Measurements from ENCODE around the gene PPP2R5A. TPM values are rescaled to one million over a fixed set of nuclear protein-coding genes. Genes with fewer than 3 reads are reported as not detected.

The PPP2R5A gene
- total and polyA plus RNA-seq, 2 of the 13 experiments (the other 11 are each of a cell fraction or from before 2014, with no cell fraction given), result 22.0 to 31.4 TPM

DNA sequence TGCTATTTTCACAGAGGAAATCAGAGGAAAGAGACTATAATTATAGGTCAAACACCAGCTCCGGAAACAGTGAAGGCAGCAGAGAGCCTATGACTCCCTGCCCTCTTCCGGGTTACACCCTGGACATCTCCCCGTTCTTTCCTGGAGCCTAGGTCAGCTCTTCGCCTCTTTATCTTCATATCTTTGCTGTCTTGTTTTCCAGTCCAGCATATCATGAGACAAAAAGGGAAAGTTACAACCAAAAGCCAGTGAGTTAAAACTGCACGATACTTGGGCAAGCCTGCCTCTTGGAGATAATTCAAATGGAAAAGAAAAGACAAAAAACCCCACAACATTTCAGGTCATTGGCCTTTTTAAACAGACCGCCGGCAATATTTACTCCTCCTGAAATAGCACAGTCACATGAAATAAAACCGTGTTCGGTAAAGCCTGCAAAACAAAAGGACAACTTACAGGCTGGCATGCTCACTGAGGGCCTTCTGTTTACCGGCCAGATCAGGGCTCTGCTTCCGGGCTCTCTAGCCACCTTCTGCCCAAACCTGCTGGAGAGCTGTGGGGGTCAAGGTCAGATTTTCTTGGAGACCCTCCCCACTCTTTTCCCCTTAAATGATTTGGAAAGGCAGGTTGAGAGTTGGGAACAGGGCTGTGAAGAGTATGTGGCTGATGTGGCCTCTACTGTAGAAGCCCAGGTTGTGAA, 42.8 kb upstream of the PPP2R5A start (continued):
- TF ChIP-seq ZIK1 (CRISPR knock-in tag; IDR thresholded peaks at IDR 0.05; ENCODE audit: borderline replicate concordance, low read depth) (no peak), TBX3 (IDR thresholded peaks at IDR 0.05; ENCODE audit: borderline replicate concordance) (no peak), ZNF543 (CRISPR knock-in tag; IDR thresholded peaks at IDR 0.05) (no peak; the same call in 1 of the 2 replicates), ZKSCAN5 (CRISPR knock-in tag; IDR thresholded peaks at IDR 0.05) (no peak), ZNF577 (CRISPR knock-in tag; IDR thresholded peaks at IDR 0.05; ENCODE audit: borderline replicate concordance, low read depth) (no peak), ZNF598 (CRISPR knock-in tag; IDR thresholded peaks at IDR 0.05; ENCODE audit: borderline replicate concordance) (no peak), ZNF552 (CRISPR knock-in tag; IDR thresholded peaks at IDR 0.05; ENCODE audit: borderline replicate concordance) (no peak), ZNF816 (CRISPR knock-in tag; IDR thresholded peaks at IDR 0.05; ENCODE audit: borderline replicate concordance) (no peak), PHF20 (CRISPR knock-in tag; IDR thresholded peaks at IDR 0.05) (no peak), ARID2 (CRISPR knock-in tag; IDR thresholded peaks at IDR 0.05; ENCODE audit: borderline replicate concordance) (no peak), MED13 (CRISPR knock-in tag; IDR thresholded peaks at IDR 0.05) (no peak)
- TF ChIP-seq, protein P1, sequence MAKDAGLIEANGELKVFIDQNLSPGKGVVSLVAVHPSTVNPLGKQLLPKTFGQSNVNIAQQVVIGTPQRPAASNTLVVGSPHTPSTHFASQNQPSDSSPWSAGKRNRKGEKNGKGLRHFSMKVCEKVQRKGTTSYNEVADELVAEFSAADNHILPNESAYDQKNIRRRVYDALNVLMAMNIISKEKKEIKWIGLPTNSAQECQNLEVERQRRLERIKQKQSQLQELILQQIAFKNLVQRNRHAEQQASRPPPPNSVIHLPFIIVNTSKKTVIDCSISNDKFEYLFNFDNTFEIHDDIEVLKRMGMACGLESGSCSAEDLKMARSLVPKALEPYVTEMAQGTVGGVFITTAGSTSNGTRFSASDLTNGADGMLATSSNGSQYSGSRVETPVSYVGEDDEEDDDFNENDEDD (CRISPR knock-in tag; IDR thresholded peaks at IDR 0.05; ENCODE audit: borderline replicate concordance), result 0 out of 2 replicates have a peak, but pooled peaks have one; percentile 16
- TF ChIP-seq, protein P2, sequence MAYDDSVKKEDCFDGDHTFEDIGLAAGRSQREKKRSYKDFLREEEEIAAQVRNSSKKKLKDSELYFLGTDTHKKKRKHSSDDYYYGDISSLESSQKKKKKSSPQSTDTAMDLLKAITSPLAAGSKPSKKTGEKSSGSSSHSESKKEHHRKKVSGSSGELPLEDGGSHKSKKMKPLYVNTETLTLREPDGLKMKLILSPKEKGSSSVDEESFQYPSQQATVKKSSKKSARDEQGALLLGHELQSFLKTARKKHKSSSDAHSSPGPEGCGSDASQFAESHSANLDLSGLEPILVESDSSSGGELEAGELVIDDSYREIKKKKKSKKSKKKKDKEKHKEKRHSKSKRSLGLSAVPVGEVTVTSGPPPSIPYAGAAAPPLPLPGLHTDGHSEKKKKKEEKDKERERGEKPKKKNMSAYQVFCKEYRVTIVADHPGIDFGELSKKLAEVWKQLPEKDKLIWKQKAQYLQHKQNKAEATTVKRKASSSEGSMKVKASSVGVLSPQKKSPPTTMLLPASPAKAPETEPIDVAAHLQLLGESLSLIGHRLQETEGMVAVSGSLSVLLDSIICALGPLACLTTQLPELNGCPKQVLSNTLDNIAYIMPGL (CRISPR knock-in tag; IDR thresholded peaks at IDR 0.05; ENCODE audit: borderline replicate concordance in 1 of 2, low read depth in 1 of 2), result peak in 1 of 2 experiments; percentile 50; a peak in 1 of 4 replicates
- TF ChIP-seq, protein P3, sequence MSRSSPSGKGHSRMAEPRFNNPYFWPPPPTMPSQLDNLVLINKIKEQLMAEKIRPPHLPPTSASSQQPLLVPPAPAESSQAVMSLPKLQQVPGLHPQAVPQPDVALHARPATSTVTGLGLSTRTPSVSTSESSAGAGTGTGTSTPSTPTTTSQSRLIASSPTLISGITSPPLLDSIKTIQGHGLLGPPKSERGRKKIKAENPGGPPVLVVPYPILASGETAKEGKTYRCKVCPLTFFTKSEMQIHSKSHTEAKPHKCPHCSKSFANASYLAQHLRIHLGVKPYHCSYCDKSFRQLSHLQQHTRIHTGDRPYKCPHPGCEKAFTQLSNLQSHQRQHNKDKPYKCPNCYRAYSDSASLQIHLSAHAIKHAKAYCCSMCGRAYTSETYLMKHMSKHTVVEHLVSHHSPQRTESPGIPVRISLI (CRISPR knock-in tag; IDR thresholded peaks at IDR 0.05; ENCODE audit: borderline replicate concordance), result no peak
- TF ChIP-seq, protein P4, sequence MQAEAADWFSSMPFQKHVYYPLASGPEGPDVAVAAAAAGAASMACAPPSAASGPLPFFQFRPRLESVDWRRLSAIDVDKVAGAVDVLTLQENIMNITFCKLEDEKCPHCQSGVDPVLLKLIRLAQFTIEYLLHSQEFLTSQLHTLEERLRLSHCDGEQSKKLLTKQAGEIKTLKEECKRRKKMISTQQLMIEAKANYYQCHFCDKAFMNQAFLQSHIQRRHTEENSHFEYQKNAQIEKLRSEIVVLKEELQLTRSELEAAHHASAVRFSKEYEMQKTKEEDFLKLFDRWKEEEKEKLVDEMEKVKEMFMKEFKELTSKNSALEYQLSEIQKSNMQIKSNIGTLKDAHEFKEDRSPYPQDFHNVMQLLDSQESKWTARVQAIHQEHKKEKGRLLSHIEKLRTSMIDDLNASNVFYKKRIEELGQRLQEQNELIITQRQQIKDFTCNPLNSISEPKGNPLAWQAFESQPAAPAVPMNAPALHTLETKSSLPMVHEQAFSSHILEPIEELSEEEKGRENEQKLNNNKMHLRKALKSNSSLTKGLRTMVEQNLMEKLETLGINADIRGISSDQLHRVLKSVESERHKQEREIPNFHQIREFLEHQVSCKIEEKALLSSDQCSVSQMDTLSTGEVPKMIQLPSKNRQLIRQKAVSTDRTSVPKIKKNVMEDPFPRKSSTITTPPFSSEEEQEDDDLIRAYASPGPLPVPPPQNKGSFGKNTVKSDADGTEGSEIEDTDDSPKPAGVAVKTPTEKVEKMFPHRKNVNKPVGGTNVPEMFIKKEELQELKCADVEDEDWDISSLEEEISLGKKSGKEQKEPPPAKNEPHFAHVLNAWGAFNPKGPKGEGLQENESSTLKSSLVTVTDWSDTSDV (CRISPR knock-in tag; IDR thresholded peaks at IDR 0.05), result no peak
- TF ChIP-seq, protein P5, sequence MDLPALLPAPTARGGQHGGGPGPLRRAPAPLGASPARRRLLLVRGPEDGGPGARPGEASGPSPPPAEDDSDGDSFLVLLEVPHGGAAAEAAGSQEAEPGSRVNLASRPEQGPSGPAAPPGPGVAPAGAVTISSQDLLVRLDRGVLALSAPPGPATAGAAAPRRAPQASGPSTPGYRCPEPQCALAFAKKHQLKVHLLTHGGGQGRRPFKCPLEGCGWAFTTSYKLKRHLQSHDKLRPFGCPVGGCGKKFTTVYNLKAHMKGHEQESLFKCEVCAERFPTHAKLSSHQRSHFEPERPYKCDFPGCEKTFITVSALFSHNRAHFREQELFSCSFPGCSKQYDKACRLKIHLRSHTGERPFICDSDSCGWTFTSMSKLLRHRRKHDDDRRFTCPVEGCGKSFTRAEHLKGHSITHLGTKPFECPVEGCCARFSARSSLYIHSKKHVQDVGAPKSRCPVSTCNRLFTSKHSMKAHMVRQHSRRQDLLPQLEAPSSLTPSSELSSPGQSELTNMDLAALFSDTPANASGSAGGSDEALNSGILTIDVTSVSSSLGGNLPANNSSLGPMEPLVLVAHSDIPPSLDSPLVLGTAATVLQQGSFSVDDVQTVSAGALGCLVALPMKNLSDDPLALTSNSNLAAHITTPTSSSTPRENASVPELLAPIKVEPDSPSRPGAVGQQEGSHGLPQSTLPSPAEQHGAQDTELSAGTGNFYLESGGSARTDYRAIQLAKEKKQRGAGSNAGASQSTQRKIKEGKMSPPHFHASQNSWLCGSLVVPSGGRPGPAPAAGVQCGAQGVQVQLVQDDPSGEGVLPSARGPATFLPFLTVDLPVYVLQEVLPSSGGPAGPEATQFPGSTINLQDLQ (CRISPR knock-in tag; IDR thresholded peaks at IDR 0.05), result no peak
- TF ChIP-seq, protein P6, sequence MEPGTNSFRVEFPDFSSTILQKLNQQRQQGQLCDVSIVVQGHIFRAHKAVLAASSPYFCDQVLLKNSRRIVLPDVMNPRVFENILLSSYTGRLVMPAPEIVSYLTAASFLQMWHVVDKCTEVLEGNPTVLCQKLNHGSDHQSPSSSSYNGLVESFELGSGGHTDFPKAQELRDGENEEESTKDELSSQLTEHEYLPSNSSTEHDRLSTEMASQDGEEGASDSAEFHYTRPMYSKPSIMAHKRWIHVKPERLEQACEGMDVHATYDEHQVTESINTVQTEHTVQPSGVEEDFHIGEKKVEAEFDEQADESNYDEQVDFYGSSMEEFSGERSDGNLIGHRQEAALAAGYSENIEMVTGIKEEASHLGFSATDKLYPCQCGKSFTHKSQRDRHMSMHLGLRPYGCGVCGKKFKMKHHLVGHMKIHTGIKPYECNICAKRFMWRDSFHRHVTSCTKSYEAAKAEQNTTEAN (CRISPR knock-in tag; conservative IDR thresholded peaks at IDR 0.05), result no peak

All from HepG2 (cell line).